Testis (tissue), 2 donors: ENCODE data around the gene ALDH1B1.

Source experiments
- POLR2A ChIP-seq: fragments of 450-650 bp; IDR thresholded peaks from one replicate; pipeline ENCODE4 v1.6.1; 2017; ENCODE audit warnings: antibody characterized with exemption, mild to moderate bottlenecking, moderate library complexity
- TF ChIP-seq, protein P1 (sequence below), 3 experiments: fragments of 450-650 bp in 2 of 3; fragments of 200-600 bp in 1 of 3; sonication (generic) in 1 of 3; IDR thresholded peaks; one replicate each; pipeline ENCODE4 v1.5.1; 2016 to 2019; ENCODE audit warnings: antibody characterized with exemption in 3 of 3, mild to moderate bottlenecking in 2 of 3, moderate library complexity in 1 of 3

DNA sequence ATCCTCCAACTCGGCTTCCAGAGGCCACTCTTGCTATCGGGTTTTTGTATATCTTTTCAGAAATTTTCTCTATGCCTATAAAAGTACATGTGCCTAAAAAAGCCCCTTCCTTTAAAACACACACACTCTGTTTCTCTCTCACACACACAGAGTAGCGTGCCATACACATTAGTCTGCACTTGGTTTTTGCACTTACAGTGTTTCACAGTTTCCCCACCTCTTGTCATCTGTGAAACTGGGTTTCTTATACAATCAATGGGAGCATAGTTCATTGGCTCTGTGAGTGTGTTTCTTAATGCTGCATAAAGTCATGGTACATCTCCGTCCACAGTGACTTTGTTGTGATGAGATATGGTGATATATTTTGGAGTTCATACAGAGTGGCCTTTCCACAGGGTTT, 32.4 kb downstream of the ALDH1B1 start:
- TF ChIP-seq, protein P1, sequence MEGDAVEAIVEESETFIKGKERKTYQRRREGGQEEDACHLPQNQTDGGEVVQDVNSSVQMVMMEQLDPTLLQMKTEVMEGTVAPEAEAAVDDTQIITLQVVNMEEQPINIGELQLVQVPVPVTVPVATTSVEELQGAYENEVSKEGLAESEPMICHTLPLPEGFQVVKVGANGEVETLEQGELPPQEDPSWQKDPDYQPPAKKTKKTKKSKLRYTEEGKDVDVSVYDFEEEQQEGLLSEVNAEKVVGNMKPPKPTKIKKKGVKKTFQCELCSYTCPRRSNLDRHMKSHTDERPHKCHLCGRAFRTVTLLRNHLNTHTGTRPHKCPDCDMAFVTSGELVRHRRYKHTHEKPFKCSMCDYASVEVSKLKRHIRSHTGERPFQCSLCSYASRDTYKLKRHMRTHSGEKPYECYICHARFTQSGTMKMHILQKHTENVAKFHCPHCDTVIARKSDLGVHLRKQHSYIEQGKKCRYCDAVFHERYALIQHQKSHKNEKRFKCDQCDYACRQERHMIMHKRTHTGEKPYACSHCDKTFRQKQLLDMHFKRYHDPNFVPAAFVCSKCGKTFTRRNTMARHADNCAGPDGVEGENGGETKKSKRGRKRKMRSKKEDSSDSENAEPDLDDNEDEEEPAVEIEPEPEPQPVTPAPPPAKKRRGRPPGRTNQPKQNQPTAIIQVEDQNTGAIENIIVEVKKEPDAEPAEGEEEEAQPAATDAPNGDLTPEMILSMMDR (IDR thresholded peaks at IDR 0.05): no peak
- no peak for TF ChIP-seq POLR2A
